ENCODE measurements around the gene MICU2. TPM values are rescaled to one million over a fixed set of nuclear protein-coding genes. Genes with fewer than 3 reads are reported as not detected.
"Not testable (repeated sequence)": the region's sequence is repeated elsewhere in the genome, so short reads cannot be mapped to it uniquely, and the experiment has no call there.

Gene MICU2
- total and polyA plus RNA-seq, 2 experiments from 2014 or later = 51.0 to 122 TPM

GRCh38 chr13:21590665-21591456 is 13.1 kb downstream of the MICU2 start:
- H3K9me2 ChIP-seq (ENCODE audit: insufficient read depth); H3F3A ChIP-seq (replicated peaks; ENCODE audit: low read depth); H3K36me3 ChIP-seq (ENCODE audit: insufficient read depth); DNase-seq (ENCODE audit: low spot score); H3K4me3 ChIP-seq; H2AFZ ChIP-seq; H3K27me3 ChIP-seq (ENCODE audit: insufficient read depth); H3K27me3 Mint-ChIP-seq (ENCODE audit: insufficient read depth, low read depth, poor library complexity); H3K27ac ChIP-seq (ENCODE audit: low read depth); ATAC-seq; H3K27ac Mint-ChIP-seq; H3K4me3 Mint-ChIP-seq; H3K4me2 ChIP-seq: not testable (repeated sequence)
- peaks cover 15% of the 10 kb centered on the region; the same call in 2 of the 3 replicates for H3K9me3 Mint-ChIP-seq
- H3K36me3 Mint-ChIP-seq (ENCODE audit: low read depth) = peaks cover 17% of the 10 kb centered on the region; the same call in 2 of the 3 replicates
- peaks cover 28% of the 10 kb centered on the region for H3K4me1 Mint-ChIP-seq
- peaks cover 14% of the 10 kb centered on the region for H4K20me1 ChIP-seq (replicated peaks; ENCODE audit: insufficient read depth)
- peaks cover 14% of the 10 kb centered on the region for H3K4me1 ChIP-seq (ENCODE audit: insufficient read depth)
- peaks cover 97% of the 10 kb centered on the region for H3K79me2 ChIP-seq (replicated peaks; ENCODE audit: insufficient read depth)

GRCh38 chr13:21590231-21590630 is 13.7 kb downstream of the MICU2 start:
- Mint-ChIP-seq H3K36me3 (ENCODE audit: low read depth) (peaks cover 18% of the 10 kb centered on the region; the same call in 2 of the 3 replicates), H3K4me3 (no peak overlapping the region), H3K27ac (no peak overlapping the region), H3K9me3 (peaks cover 15% of the 10 kb centered on the region; the same call in 2 of the 3 replicates), H3K4me1 (peaks cover 21% of the 10 kb centered on the region), H3K27me3 (ENCODE audit: insufficient read depth, low read depth, poor library complexity) (no peaks in the 10 kb centered on the region)
- no peak overlapping the region for H3K4me2 ChIP-seq
- peaks cover 8% of the 10 kb centered on the region for H3K4me1 ChIP-seq (ENCODE audit: insufficient read depth)
- H3K4me3 ChIP-seq = no peak overlapping the region
- no peak overlapping the region for H2AFZ ChIP-seq
- ATAC-seq (no peak), DNase-seq (ENCODE audit: low spot score) (no peak)
- no peaks in the 10 kb centered on the region for H3K27me3 ChIP-seq (ENCODE audit: insufficient read depth)
- H3K79me2 ChIP-seq (replicated peaks; ENCODE audit: insufficient read depth) = peaks cover 97% of the 10 kb centered on the region
- H3K9me2 ChIP-seq (ENCODE audit: insufficient read depth) = no peaks in the 10 kb centered on the region
- peaks cover 14% of the 10 kb centered on the region for H4K20me1 ChIP-seq (replicated peaks; ENCODE audit: insufficient read depth)
- no peaks in the 10 kb centered on the region for H3F3A ChIP-seq (replicated peaks; ENCODE audit: low read depth)
- H3K27ac ChIP-seq (ENCODE audit: low read depth) = no peak overlapping the region
- H3K36me3 ChIP-seq (ENCODE audit: insufficient read depth) = no peaks in the 10 kb centered on the region
- TF ChIP-seq EZH2 (IDR thresholded peaks at IDR 0.05; ENCODE audit: low read depth, unreplicated experiment) (no peak), CTCF (conservative IDR thresholded peaks at IDR 0.05; ENCODE audit: low read depth in 2 of 2) (no peak), ETS1 (IDR thresholded peaks at IDR 0.05) (no peak), REST (IDR thresholded peaks at IDR 0.05; ENCODE audit: unreplicated experiment) (no peak), JUNB (IDR thresholded peaks at IDR 0.05; ENCODE audit: unreplicated experiment) (no peak), CREB1 (CRISPR knock-in tag; IDR thresholded peaks at IDR 0.05; ENCODE audit: low read depth) (no peak), EZH2phosphoT487 (IDR thresholded peaks at IDR 0.05; ENCODE audit: unreplicated experiment) (no peak), ZNF331 (CRISPR knock-in tag; IDR thresholded peaks at IDR 0.05; ENCODE audit: low read depth) (no peak), NANOG (IDR thresholded peaks at IDR 0.05; ENCODE audit: borderline replicate concordance) (no peak), STAT1 (IDR thresholded peaks at IDR 0.05; ENCODE audit: unreplicated experiment) (no peak), ZNF114 (CRISPR knock-in tag; IDR thresholded peaks at IDR 0.05) (no peak), POLR2AphosphoS5 (IDR thresholded peaks at IDR 0.05; ENCODE audit: low read depth) (no peak)

Measured in GM23338 (cell line).